A549 (cell line): Measurements from ENCODE around the gene GRID1. TPM values are rescaled to one million over a fixed set of nuclear protein-coding genes. Genes with fewer than 3 reads are reported as not detected.

ENCODE experiments used
- ATAC-seq, 2 experiments: fragments of 200-7000 bp in 1 of 2; fragments of >200 bp in 1 of 2; cut with Nextera tagmentation in 1 of 2; cut with Tn5 transposase in 1 of 2; 3 replicates each; pipeline versions ENCODE4 v1.8.0 to v1.9.1; 2018 to 2020; ENCODE audit warnings: mild to moderate bottlenecking in 1 of 2, moderate library complexity in 1 of 2
- CTCF ChIA-PET: fragments of 300-600 bp; sonication (Branson Sonifier 250); formaldehyde crosslinking; extraction: SDS; loops from one replicate; lab custom pipeline; 2021; ENCODE audit warnings: antibody characterized with exemption, inconsistent platforms; lab: Yijun Ruan, JAX
- POLR2A ChIA-PET: fragments of 350-600 bp; formaldehyde crosslinking; extraction: SDS; loops from one replicate; lab custom pipeline; 2021; ENCODE audit warnings: antibody characterized with exemption, inconsistent platforms; lab: Yijun Ruan, JAX
- DNase-seq, 2 experiments: peaks; one replicate each; pipeline versions ENCODE4 v3.0.0 to v3.0.0-alpha.2; 2011 to 2016; ENCODE audit warnings: low read depth in 1 of 2, low spot score in 1 of 2
- FAIRE-seq: peaks from 2 replicates; lab custom pipeline; 2011; peaks lifted over from hg19 to GRCh38; lab: Jason Lieb, UNC
- H3K27ac ChIP-seq, 2 experiments: fragments of >200 bp; sonication (Bioruptor Twin); formaldehyde crosslinking; 3 replicates each; pipeline ENCODE4 v1.5.1; 2016 to 2017
- H3K4me1 ChIP-seq: fragments of >200 bp; sonication (Bioruptor Twin); formaldehyde crosslinking; 3 replicates; pipeline ENCODE4 v1.6.1; 2016
- H3K4me2 ChIP-seq: fragments of >200 bp; sonication (Bioruptor Twin); formaldehyde crosslinking; 3 replicates; pipeline ENCODE4 v1.6.1; 2016
- H3K4me3 ChIP-seq: fragments of >200 bp; sonication (Bioruptor Twin); formaldehyde crosslinking; 3 replicates; pipeline ENCODE4 v1.5.1; 2016
- H3K9me3 ChIP-seq: fragments of >200 bp; sonication (Bioruptor Twin); formaldehyde crosslinking; 3 replicates; pipeline ENCODE4 v1.6.1; 2016
- BCL3 ChIP-seq: fragments of >200 bp; sonication (Bioruptor Twin); formaldehyde crosslinking; IDR thresholded peaks from 3 replicates; pipeline ENCODE4 v1.6.1; 2016
- CBX8 ChIP-seq: fragments of 200-600 bp; sonication (generic); IDR thresholded peaks from 2 replicates; pipeline ENCODE4 v1.6.1; 2016
- CEBPB ChIP-seq, 2 experiments: fragments of >200 bp in 1 of 2; sonication (Bioruptor Twin) in 1 of 2; formaldehyde crosslinking in 1 of 2; IDR thresholded peaks; 2 replicates each; pipeline ENCODE4 v1.6.1; 2012 to 2016
- EHMT2 ChIP-seq: fragments of 200-600 bp; sonication (generic); IDR thresholded peaks from 2 replicates; pipeline ENCODE4 v1.6.1; 2016; ENCODE audit warnings: antibody characterized with exemption, low read depth, mild to moderate bottlenecking, moderate library complexity
- ESRRA ChIP-seq: fragments of 150-350 bp; IDR thresholded peaks from 2 replicates; pipeline ENCODE4 v1.6.1; 2014; ENCODE audit warnings: mild to moderate bottlenecking, low read length, borderline replicate concordance
- FOSB ChIP-seq: fragments of 250-450 bp; sonication (Bioruptor Pico); IDR thresholded peaks from 2 replicates; pipeline ENCODE4 v1.5.0; 2020; ENCODE audit warnings: mild to moderate bottlenecking, moderate library complexity
- HEYL ChIP-seq: fragments of 250-450 bp; sonication (Bioruptor Pico); IDR thresholded peaks from 2 replicates; pipeline ENCODE4 v1.8.0; 2021; ENCODE audit warnings: mild to moderate bottlenecking, moderate library complexity
- HOXA7 ChIP-seq: fragments of 250-450 bp; sonication (Bioruptor Pico); IDR thresholded peaks from 2 replicates; pipeline ENCODE4 v1.5.0; 2020; ENCODE audit warnings: mild to moderate bottlenecking, moderate library complexity
- JUNB ChIP-seq: fragments of >200 bp; sonication (Bioruptor Twin); formaldehyde crosslinking; IDR thresholded peaks from 2 replicates; pipeline ENCODE4 v1.6.1; 2016
- KDM1A ChIP-seq: fragments of 200-600 bp; sonication (generic); IDR thresholded peaks from 2 replicates; pipeline ENCODE4 v1.6.1; 2016; ENCODE audit warnings: low read depth, mild to moderate bottlenecking
- KDM5A ChIP-seq: fragments of 200-600 bp; sonication (generic); IDR thresholded peaks from 2 replicates; pipeline ENCODE4 v1.6.1; 2016; ENCODE audit warnings: antibody characterized with exemption, mild to moderate bottlenecking
- MAX ChIP-seq: IDR thresholded peaks from 2 replicates; pipeline ENCODE4 v1.6.1; 2012
- NPAS2 ChIP-seq: fragments of 250-450 bp; sonication (Bioruptor Pico); IDR thresholded peaks from 2 replicates; pipeline ENCODE4 v1.8.0; 2022; ENCODE audit warnings: mild to moderate bottlenecking, moderate library complexity, borderline replicate concordance
- NR3C1 ChIP-seq: fragments of >200 bp; sonication (Bioruptor Twin); formaldehyde crosslinking; IDR thresholded peaks from 3 replicates; pipeline ENCODE4 v1.6.1; 2017
- RAD21 ChIP-seq, 2 experiments: fragments of >200 bp in 1 of 2; sonication (Bioruptor Twin) in 1 of 2; formaldehyde crosslinking in 1 of 2; IDR thresholded peaks in 1 of 2; conservative IDR thresholded peaks in 1 of 2; 2 replicates in 1 of 2; 3 replicates in 1 of 2; pipeline ENCODE4 v1.6.1; 2012 to 2018; ENCODE audit warnings: inconsistent platforms in 1 of 2
- REST ChIP-seq: fragments of 200-600 bp; sonication (generic); IDR thresholded peaks from 2 replicates; pipeline ENCODE4 v1.6.1; 2016; ENCODE audit warnings: antibody characterized with exemption, mild to moderate bottlenecking, moderate library complexity
- RFX5 ChIP-seq: fragments of 450-650 bp; IDR thresholded peaks from 2 replicates; pipeline ENCODE4 v1.7.1; 2014; ENCODE audit warnings: antibody characterized with exemption, mild to moderate bottlenecking, moderate library complexity
- SREBF2 ChIP-seq: fragments of 450-650 bp; IDR thresholded peaks from 2 replicates; pipeline ENCODE4 v1.6.1; 2014; ENCODE audit warnings: mild to moderate bottlenecking, moderate library complexity
- USF2 ChIP-seq: fragments of 450-650 bp; IDR thresholded peaks from 2 replicates; pipeline ENCODE4 v1.6.1; 2014; ENCODE audit warnings: antibody characterized with exemption
- ZFP36 ChIP-seq: fragments of 450-650 bp; IDR thresholded peaks from 2 replicates; pipeline ENCODE4 v1.6.1; 2014; ENCODE audit warnings: borderline replicate concordance; ENCODE audit not compliant: partially characterized antibody
- ZNF302 ChIP-seq: fragments of 250-450 bp; sonication (Bioruptor Pico); IDR thresholded peaks from 2 replicates; pipeline ENCODE4 v1.9.0; 2021; ENCODE audit warnings: inconsistent platforms, mild to moderate bottlenecking, moderate library complexity
- ZSCAN20 ChIP-seq: fragments of 250-450 bp; sonication (Bioruptor Pico); IDR thresholded peaks from 2 replicates; pipeline ENCODE4 v1.8.0; 2022; ENCODE audit warnings: mild to moderate bottlenecking, moderate library complexity
- WGBS: methylation state at CpG from one replicate; pipeline ENCODE4 v1.1.6; 2017; ENCODE audit errors: missing lambda C conversion rate; 5-methylcytosine and 5-hydroxymethylcytosine counted together
- polyA plus RNA-seq, 4 experiments: library from polyadenylated mRNA; depleted of rRNA in 3 of 4; stranded (reverse); fragments of >200 nt; fragmentation: RNase III in 1 of 4; extraction: RNeasy Plus Mini Kit Qiagen cat#74134 plus additional on column Dnase treatment in 1 of 4; gene quantifications; 2 replicates in 3 of 4; 3 replicates in 1 of 4; pipeline ENCODE4 v1.2.3, GENCODE V29; 2011 to 2017
- TF ChIP-seq, protein P1 (sequence below): fragments of 250-450 bp; sonication (Bioruptor Pico); IDR thresholded peaks from 2 replicates; pipeline ENCODE4 v1.5.0; 2021; ENCODE audit warnings: mild to moderate bottlenecking, moderate library complexity, borderline replicate concordance
- TF ChIP-seq, protein P2 (sequence below): IDR thresholded peaks from 2 replicates; pipeline ENCODE4 v1.6.1; 2012
- TF ChIP-seq, protein P3 (sequence below): fragments of >200 bp; sonication (Bioruptor Twin); formaldehyde crosslinking; IDR thresholded peaks from 2 replicates; pipeline ENCODE4 v1.6.1; 2016

GRID1 gene
- polyA plus RNA-seq, 2 of the 4 experiments (the other 2 are of a cell fraction): 0.14 to 0.30 TPM

GRCh38 chr10:86071145-86071544, 295.4 kb downstream of the GRID1 start:
- Histone ChIP-seq H3K4me2 (no peak overlapping the region), H3K4me1 (no peaks in the 10 kb centered on the region), H3K27ac (no peak overlapping the region), H3K9me3 (no peaks in the 10 kb centered on the region), H3K4me3 (no peak overlapping the region)
- CTCF ChIA-PET: no interaction called here
- TF ChIP-seq CEBPB (IDR thresholded peaks at IDR 0.05) (no peak), HOXA7 (CRISPR knock-in tag) (no peak), KDM1A (no peak), ZNF302 (CRISPR knock-in tag) (no peak), NPAS2 (CRISPR knock-in tag) (no peak), USF2 (no peak), HEYL (CRISPR knock-in tag) (no peak), KDM5A (no peak), JUNB (no peak), EHMT2 (no peak)
- TF ChIP-seq, protein P1, sequence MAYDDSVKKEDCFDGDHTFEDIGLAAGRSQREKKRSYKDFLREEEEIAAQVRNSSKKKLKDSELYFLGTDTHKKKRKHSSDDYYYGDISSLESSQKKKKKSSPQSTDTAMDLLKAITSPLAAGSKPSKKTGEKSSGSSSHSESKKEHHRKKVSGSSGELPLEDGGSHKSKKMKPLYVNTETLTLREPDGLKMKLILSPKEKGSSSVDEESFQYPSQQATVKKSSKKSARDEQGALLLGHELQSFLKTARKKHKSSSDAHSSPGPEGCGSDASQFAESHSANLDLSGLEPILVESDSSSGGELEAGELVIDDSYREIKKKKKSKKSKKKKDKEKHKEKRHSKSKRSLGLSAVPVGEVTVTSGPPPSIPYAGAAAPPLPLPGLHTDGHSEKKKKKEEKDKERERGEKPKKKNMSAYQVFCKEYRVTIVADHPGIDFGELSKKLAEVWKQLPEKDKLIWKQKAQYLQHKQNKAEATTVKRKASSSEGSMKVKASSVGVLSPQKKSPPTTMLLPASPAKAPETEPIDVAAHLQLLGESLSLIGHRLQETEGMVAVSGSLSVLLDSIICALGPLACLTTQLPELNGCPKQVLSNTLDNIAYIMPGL (CRISPR knock-in tag): no peak
- TF ChIP-seq, protein P2, sequence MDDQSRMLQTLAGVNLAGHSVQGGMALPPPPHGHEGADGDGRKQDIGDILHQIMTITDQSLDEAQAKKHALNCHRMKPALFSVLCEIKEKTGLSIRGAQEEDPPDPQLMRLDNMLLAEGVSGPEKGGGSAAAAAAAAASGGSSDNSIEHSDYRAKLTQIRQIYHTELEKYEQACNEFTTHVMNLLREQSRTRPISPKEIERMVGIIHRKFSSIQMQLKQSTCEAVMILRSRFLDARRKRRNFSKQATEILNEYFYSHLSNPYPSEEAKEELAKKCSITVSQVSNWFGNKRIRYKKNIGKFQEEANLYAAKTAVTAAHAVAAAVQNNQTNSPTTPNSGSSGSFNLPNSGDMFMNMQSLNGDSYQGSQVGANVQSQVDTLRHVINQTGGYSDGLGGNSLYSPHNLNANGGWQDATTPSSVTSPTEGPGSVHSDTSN: no peak
- DNase-seq: no peak
- no peak for FAIRE-seq
- no peak for ATAC-seq
- POLR2A ChIA-PET: no interaction called here
- 21% methylated on average over 5 of the region's 5 CpGs for WGBS

DNA sequence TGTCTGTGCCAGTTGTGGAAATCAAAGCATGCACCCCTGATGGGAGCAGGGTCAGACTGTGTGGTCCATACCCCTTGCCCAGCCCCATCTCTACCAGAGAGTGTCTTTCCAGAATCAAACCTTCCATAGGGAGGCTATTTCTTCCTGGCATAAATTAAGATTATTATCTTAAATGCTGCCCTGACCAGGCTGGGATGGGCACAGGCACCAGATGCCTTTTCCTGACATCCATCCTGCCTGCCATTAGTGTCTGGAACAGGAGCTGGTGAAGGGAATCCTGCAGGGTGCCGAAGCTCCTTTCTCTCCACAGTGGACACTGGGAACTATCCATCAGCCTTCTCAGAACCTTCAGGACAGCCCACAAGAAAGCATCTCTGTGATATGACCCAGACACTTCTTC, 296.3 kb downstream of the GRID1 start:
- ChIA-PET POLR2A (no interaction called here), CTCF (interaction anchor here (0.6 kb wide), 1 partner anchor 17 kb away, joined by 3 read pairs; no protein-coding TSS in a partner anchor)
- Histone ChIP-seq H3K4me2 (no peak overlapping the region), H3K27ac (no peak overlapping the region), H3K9me3 (no peaks in the 10 kb centered on the region), H3K4me3 (no peak overlapping the region), H3K4me1 (no peaks in the 10 kb centered on the region)
- TF ChIP-seq EHMT2: no peak
- TF ChIP-seq, protein P2: no peak
- TF ChIP-seq ZFP36: no peak
- TF ChIP-seq BCL3: no peak
- TF ChIP-seq, protein P3, sequence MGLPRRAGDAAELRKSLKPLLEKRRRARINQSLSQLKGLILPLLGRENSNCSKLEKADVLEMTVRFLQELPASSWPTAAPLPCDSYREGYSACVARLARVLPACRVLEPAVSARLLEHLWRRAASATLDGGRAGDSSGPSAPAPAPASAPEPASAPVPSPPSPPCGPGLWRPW: no peak
- no peak for TF ChIP-seq REST
- TF ChIP-seq CBX8: no peak
- TF ChIP-seq HOXA7 (CRISPR knock-in tag): no peak
- no peak for TF ChIP-seq MAX
- no peak for TF ChIP-seq ESRRA
- TF ChIP-seq KDM5A: no peak
- no peak for TF ChIP-seq NR3C1
- no peak for TF ChIP-seq CEBPB (IDR thresholded peaks at IDR 0.05)
- TF ChIP-seq FOSB (CRISPR knock-in tag): no peak
- TF ChIP-seq ZSCAN20 (CRISPR knock-in tag): no peak
- no peak for TF ChIP-seq NPAS2 (CRISPR knock-in tag)
- no peak for TF ChIP-seq SREBF2
- TF ChIP-seq RAD21 (conservative IDR thresholded peaks at IDR 0.05 in 1 of 2, IDR thresholded peaks at IDR 0.05 in 1 of 2): no peak
- no peak for TF ChIP-seq RFX5
- ATAC-seq: no peak
- no peak for DNase-seq
- FAIRE-seq: no peak
- WGBS: 44% methylated on average over 1 of the region's 1 CpG
